Testis (tissue), 2 donors: ENCODE results near the gene KY.

Experiments
- CTCF ChIP-seq, 3 experiments: fragments of 450-650 bp in 2 of 3; fragments of 200-600 bp in 1 of 3; sonication (generic) in 1 of 3; IDR thresholded peaks; one replicate each; pipeline ENCODE4 v1.5.1; 2016 to 2019; ENCODE audit warnings: antibody characterized with exemption in 3 of 3, mild to moderate bottlenecking in 2 of 3, moderate library complexity in 1 of 3
- POLR2A ChIP-seq: fragments of 450-650 bp; IDR thresholded peaks from one replicate; pipeline ENCODE4 v1.6.1; 2017; ENCODE audit warnings: antibody characterized with exemption, mild to moderate bottlenecking, moderate library complexity

- peak in 1 of 3 experiments; percentile 20 for TF ChIP-seq CTCF (IDR thresholded peaks at IDR 0.05)
- no peak for TF ChIP-seq POLR2A
Measured at GRCh38 chr3:134640872-134641470, 9.9 kb downstream of the KY start.
